ENCODE data around the gene MYO15A.

MYO15A gene, protein sequence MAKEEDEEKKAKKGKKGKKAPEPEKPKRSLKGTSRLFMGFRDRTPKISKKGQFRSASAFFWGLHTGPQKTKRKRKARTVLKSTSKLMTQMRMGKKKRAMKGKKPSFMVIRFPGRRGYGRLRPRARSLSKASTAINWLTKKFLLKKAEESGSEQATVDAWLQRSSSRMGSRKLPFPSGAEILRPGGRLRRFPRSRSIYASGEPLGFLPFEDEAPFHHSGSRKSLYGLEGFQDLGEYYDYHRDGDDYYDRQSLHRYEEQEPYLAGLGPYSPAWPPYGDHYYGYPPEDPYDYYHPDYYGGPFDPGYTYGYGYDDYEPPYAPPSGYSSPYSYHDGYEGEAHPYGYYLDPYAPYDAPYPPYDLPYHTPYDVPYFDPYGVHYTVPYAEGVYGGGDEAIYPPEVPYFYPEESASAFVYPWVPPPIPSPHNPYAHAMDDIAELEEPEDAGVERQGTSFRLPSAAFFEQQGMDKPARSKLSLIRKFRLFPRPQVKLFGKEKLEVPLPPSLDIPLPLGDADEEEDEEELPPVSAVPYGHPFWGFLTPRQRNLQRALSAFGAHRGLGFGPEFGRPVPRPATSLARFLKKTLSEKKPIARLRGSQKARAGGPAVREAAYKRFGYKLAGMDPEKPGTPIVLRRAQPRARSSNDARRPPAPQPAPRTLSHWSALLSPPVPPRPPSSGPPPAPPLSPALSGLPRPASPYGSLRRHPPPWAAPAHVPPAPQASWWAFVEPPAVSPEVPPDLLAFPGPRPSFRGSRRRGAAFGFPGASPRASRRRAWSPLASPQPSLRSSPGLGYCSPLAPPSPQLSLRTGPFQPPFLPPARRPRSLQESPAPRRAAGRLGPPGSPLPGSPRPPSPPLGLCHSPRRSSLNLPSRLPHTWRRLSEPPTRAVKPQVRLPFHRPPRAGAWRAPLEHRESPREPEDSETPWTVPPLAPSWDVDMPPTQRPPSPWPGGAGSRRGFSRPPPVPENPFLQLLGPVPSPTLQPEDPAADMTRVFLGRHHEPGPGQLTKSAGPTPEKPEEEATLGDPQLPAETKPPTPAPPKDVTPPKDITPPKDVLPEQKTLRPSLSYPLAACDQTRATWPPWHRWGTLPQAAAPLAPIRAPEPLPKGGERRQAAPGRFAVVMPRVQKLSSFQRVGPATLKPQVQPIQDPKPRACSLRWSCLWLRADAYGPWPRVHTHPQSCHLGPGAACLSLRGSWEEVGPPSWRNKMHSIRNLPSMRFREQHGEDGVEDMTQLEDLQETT (N-terminal part only)

DNA sequence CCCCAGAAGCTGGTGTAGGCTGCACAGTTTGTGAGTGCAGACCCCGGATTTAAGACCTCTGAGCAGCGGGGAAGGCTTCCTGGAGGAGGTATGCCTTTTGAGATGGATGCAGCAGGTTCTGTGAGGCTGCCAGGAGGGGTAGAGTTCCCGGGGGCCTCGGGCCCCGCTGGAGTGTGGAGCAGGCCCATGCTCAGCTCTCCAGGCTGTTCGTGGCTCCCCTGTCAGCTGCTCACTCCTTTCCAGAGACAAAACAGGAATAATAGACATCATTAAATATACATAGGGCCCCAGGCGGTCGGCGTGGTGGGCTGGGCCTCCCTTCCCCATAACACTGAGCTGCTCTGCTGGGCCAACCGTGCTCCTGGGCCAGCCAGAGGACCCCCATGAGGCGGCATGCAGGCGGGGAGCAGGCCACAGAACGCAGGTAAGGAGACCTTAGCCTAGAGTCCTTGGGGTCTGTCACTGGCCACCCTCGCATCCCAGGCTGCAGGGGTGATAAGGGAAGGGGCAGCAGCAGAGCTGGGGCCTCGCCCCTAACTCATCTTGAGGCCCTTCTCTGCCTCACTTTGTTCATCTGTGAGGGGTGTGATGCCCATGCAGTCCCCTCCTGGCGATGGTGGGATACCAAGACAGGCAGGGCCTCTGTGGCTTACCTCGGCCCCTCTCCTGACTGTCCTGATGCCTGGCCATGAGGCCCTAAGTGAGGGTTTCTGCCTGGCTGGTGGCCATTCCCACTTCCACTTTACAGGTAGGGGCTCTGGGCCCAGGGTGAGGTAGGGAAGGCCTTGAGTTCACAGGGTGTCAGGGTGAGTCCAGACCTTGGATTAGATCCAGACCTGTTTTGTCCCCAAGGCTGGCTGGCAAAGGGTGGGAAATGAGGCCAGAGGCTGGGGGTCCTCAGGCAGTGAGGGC, at the start of gene MYO15A:
TSS of gene MYO15A (plus strand) at position 356 of the 912 bp plus-strand sequence. CDS start 10,045 bp downstream, outside the sequence.
- no peak for DNase-seq (ENCODE audit: low read depth, low spot score)

DNA sequence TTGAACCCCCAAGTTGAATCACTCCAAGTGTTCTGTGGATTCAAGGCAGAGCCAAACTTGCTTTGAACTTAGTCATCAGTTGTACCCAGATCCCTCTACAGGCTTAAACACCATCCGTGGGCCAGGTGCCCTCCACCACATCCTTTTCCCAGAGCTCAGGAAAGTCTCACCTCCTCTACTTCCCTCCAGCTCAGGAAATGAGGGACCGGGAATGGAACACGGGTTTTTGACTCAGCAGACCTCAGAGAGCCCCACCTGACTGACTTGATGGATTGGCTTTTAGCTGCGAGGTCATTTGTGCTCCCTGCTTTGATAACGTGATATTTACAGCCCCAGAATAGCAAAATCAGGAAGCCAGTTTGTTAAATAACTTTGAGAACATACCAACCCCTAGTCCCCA, 49.3 kb upstream of the MYO15A start:
- DNase-seq (ENCODE audit: low read depth, low spot score), result no peak

DNA sequence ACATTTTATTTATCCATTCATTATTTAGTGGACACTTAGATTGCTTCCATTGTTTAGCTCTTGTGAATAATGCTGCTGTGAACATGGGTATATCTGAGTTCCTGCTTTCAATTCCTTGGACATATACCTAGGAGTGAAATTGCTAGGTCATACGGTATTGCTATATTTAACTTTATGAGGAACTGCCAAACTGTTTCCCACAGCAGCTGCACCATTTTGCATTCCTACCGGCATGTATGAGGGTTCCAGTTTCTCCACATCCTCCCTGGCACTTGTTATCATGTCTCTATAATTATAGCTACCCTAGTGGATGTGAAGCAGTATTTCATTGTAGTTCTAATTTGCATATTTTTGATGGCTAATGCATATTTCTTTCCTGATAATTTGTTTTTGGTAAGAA, 44.5 kb upstream of the MYO15A start:
- no peak for DNase-seq (ENCODE audit: low read depth, low spot score)

DNA sequence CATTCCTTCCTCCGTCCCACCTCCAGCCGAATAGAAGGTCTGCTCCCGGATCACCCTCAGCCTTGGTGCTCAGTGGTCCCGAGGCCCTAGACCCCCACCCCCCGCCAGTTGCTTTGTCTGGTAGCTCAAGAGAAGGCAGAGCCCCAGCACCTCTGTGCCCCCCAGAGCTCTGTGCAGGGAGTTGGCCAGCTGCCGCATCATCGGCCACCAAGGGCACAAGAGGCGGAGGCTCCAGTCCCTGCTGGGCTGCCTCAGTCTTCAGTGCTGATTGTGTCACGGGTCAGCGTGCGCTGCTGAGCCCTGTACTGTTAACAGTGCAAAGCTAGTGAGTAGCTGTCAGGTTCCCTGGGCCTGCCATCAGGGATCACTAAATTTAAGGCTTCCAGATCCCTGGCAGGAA, 43.0 kb upstream of the MYO15A start:
- no peak for DNase-seq (ENCODE audit: low read depth, low spot score)

- no peak for DNase-seq (ENCODE audit: low read depth, low spot score)
Measured at GRCh38 chr17:18066866-18067265, 41.7 kb upstream of the MYO15A start.

- DNase-seq (ENCODE audit: low read depth, low spot score), result no peak
Measured at GRCh38 chr17:18069101-18069500, 39.5 kb upstream of the MYO15A start.

DNA sequence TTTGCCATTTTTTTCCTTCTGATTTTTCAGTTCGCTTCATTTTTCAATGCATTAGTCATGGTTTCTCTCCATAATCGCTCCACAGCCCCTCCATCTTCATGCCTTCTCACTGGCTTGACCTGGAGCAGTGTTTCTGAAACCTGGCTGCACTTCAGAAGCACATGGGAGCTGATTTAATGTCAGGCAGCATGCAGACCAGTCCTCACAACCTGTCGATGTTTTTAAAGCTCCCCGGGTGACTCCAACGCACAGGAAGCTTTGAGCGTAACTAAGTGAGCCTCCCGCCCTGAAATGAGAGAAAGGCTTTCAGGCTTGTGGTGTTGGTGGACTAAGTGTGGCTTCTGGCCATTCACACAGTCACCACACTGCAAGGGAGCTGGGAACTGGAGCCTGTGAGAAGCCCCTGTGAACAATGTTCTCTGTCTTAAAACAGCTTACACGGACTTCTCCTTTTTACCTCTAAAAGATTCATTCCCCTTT, 37.7 kb upstream of the MYO15A start:
- DNase-seq (ENCODE audit: low read depth, low spot score), result no peak

GRCh38 chr17:18071751-18072150, 36.8 kb upstream of the MYO15A start:
- DNase-seq (ENCODE audit: low read depth, low spot score), result no peak

GRCh38 chr17:18074566-18075272, 33.8 kb upstream of the MYO15A start:
- DNase-seq (ENCODE audit: low read depth, low spot score), result no peak

DNA sequence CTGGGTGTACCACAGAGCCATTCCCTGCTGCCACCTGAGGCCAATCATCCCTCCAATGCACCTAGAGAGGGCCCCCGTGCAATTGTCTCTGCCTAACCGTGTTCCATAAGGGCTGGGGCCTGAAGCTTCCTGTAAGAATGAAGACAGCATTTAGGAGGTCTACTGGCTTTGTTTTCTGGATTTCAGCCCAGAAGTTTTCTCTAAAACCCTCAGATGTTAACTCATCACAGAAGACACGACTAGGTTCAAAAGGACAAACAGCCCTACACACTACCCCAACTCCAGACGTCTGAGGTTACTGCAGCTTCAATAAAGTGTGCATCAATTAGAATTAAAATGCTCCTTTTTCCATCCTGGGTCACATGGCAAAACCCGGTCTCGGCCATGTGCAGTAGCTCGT, 31.6 kb upstream of the MYO15A start:
- no peak for DNase-seq (ENCODE audit: low read depth, low spot score)

DNA sequence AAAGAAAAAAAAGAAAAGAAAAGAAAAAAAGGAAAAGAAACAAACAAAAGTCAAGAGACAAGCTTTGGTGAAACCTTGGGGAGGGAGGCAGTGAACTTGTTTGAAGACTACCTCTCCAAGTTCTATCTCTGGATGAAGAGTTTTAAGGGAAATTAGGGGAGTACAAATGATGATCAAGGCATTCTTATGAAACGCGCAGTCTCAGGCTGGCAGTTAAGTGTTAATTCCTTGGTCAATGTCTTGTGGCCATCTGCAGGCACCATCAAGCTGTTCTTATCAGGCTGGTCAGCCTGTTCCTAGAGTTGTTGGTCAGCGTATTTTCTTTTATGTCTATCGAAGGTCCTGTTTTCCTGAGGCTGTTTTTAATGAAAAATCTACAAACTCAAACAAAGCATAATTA, 29.0 kb upstream of the MYO15A start:
- DNase-seq (ENCODE audit: low read depth, low spot score), result no peak

DNA sequence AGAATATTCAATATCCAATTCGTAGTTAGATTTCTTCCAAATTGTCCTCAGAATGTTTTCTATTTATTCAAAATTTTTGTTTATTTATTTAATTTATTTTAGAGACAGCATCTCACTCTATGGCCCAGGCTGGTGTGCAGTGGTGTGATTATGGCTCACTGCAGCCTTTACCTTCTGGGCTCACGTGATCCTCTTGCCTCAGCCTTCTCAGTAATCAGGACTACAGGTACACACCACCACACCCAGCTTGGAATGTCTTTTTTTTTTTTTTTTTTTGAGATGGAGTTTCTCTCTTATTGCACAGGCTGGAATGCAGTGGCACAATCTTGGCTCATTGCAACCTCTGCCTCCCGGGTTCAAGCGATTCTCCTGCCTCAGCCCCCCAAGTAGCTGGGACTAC, 24.3 kb upstream of the MYO15A start:
- no peak for DNase-seq (ENCODE audit: low read depth, low spot score)

GRCh38 chr17:18087610-18088491, 20.7 kb upstream of the MYO15A start, which contains the start of gene DRG2:
Gene DRG2 (plus strand): TSS chr17:18087948. CDS start chr17:18088024, 76 bp downstream.
- DNase-seq (ENCODE audit: low read depth, low spot score), result peak; percentile 82

DNA sequence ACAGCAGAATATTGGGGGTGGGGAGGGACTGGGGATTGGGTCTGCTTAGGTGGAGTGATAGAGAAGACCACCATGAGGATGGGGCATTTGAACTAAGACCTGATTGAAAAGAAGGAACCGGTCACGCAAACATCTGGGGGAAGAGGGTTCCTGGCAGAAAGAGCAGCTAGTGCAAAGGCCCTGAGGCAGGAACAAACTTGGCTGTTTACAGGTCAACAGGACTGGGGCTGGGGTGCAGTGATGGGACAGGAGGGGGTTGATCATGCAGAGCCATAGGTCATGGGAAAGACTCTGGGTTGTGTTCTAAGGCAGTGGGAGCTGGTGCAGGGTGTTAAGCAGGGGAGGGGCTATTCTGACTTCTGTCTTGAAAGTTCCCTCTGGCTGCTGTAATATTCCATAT, 18.9 kb upstream of the MYO15A start:
- no peak for DNase-seq (ENCODE audit: low read depth, low spot score)

GRCh38 chr17:18093616-18094408, 14.7 kb upstream of the MYO15A start:
- DNase-seq (ENCODE audit: low read depth, low spot score), result no peak

- DNase-seq (ENCODE audit: low read depth, low spot score), result no peak
Measured at GRCh38 chr17:18094409-18094807, 14.1 kb upstream of the MYO15A start.

- no peak for DNase-seq (ENCODE audit: low read depth, low spot score)
Measured at GRCh38 chr17:18099516-18099915, 9.0 kb upstream of the MYO15A start.

DNA sequence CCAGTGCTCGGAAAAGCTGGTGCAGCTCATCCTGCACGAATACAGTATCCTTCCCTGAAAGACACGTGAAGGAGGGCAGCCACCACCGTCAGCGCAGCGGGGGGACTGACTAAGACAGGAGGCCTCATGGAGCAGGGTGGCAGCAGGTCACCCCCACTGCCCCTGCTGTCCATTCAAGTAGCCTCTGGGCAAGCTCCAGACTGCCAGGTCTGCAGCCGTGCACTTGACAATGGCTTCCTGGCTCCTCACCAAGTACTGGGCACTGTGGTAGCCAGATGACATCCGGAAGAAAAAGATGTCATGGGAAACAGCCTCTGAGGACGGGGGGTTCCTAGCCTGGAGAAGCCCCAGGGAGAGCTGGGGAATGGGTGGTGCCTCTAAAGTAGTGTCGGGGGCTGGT, 7.9 kb upstream of the MYO15A start:
- no peak for DNase-seq (ENCODE audit: low read depth, low spot score)

All from brain pericyte (primary cell).